SK-N-SH (cell line): ENCODE results near the gene CTBP2. TPM values are rescaled to one million over a fixed set of nuclear protein-coding genes. Genes with fewer than 3 reads are reported as not detected.

Experiments used
- CTCF ChIA-PET: fragments of 300-600, 350-600 bp; formaldehyde crosslinking; extraction: SDS; loops from one replicate; lab custom pipeline; 2021; lab: Yijun Ruan, JAX
- POLR2A ChIA-PET: fragments of 350-600 bp; sonication (Branson Sonifier 250); formaldehyde crosslinking; extraction: SDS; loops from one replicate; lab custom pipeline; 2020; ENCODE audit warnings: antibody characterized with exemption, inconsistent platforms; lab: Yijun Ruan, JAX
- DNase-seq: peaks from one replicate; pipeline ENCODE4 v3.0.0; 2012
- H2AFZ ChIP-seq: fragments of 200-600 bp; sonication (generic); 2 replicates; pipeline ENCODE4 v1.8.1; 2016; ENCODE audit warnings: antibody characterized with exemption, mild to moderate bottlenecking, low read depth
- H3F3A ChIP-seq: fragments of 200-600 bp; sonication (generic); replicated peaks from 2 replicates; pipeline ENCODE3; 2016; ENCODE audit warnings: antibody characterized with exemption, mild to moderate bottlenecking; ENCODE audit not compliant: insufficient read depth
- H3K27ac ChIP-seq, 2 experiments: fragments of 200-500 bp in 1 of 2; fragments of 200-600 bp in 1 of 2; sonication (Bioruptor generic) in 1 of 2; sonication (generic), shearing (Covaris generic) in 1 of 2; 2 replicates each; pipeline versions ENCODE4 v1.5.1 to v1.6.1; 2014 to 2016; ENCODE audit warnings: low read depth in 2 of 2, inconsistent platforms in 1 of 2, low read length in 1 of 2, mild to moderate bottlenecking in 1 of 2, mixed read lengths in 1 of 2
- H3K27me3 ChIP-seq: fragments of 200-600 bp; sonication (generic), shearing (Covaris generic); 2 replicates; pipeline ENCODE4 v1.6.1; 2016; ENCODE audit warnings: mixed run types; ENCODE audit not compliant: insufficient read depth
- H3K36me3 ChIP-seq, 2 experiments: fragments of 200-500 bp in 1 of 2; fragments of 200-600 bp in 1 of 2; sonication (Bioruptor generic) in 1 of 2; sonication (generic) in 1 of 2; replicated peaks in 1 of 2; 2 replicates each; pipeline versions ENCODE3 to v1.5.1; 2014 to 2016; ENCODE audit warnings: low read length in 1 of 2, mild to moderate bottlenecking in 1 of 2; ENCODE audit not compliant: insufficient read depth in 2 of 2, control insufficient read depth in 1 of 2
- H3K4me1 ChIP-seq, 2 experiments: fragments of 200-500 bp in 1 of 2; fragments of 200-600 bp in 1 of 2; sonication (Bioruptor generic) in 1 of 2; sonication (generic), shearing (Covaris generic) in 1 of 2; 2 replicates each; pipeline versions ENCODE4 v1.5.1 to v1.6.1; 2014 to 2016; ENCODE audit warnings: low read depth in 1 of 2, low read length in 1 of 2, mixed run types in 1 of 2; ENCODE audit not compliant: insufficient read depth in 2 of 2, control insufficient read depth in 1 of 2
- H3K4me2 ChIP-seq: fragments of 200-600 bp; sonication (generic), shearing (Covaris generic); 2 replicates; pipeline ENCODE4 v1.6.1; 2017; ENCODE audit warnings: mixed run types
- H3K4me3 ChIP-seq, 2 experiments: fragments of 200-500 bp in 1 of 2; fragments of 200-600 bp in 1 of 2; sonication (Bioruptor generic) in 1 of 2; sonication (generic), shearing (Covaris generic) in 1 of 2; 2 replicates each; pipeline versions ENCODE4 v1.5.1 to v1.8.1; 2014 to 2016; ENCODE audit warnings: low read depth in 2 of 2, inconsistent platforms in 1 of 2, low read length in 1 of 2, mild to moderate bottlenecking in 1 of 2, mixed read lengths in 1 of 2, moderate library complexity in 1 of 2
- H3K79me2 ChIP-seq: fragments of 200-600 bp; sonication (generic); 2 replicates; pipeline ENCODE4 v1.8.1; 2017; ENCODE audit warnings: mild to moderate bottlenecking; ENCODE audit not compliant: insufficient read depth
- H3K9ac ChIP-seq: fragments of 200-600 bp; sonication (generic); 2 replicates; pipeline ENCODE4 v1.6.1; 2017; ENCODE audit warnings: mixed run types
- H3K9me2 ChIP-seq: fragments of 200-600 bp; sonication (generic); 2 replicates; pipeline ENCODE4 v1.6.1; 2017; ENCODE audit warnings: mixed run types
- H3K9me3 ChIP-seq: fragments of 200-600 bp; sonication (generic); 2 replicates; pipeline ENCODE4 v1.6.1; 2017; ENCODE audit warnings: mixed run types, mild to moderate bottlenecking, moderate library complexity
- H4K20me1 ChIP-seq: fragments of 200-600 bp; sonication (generic); 2 replicates; pipeline ENCODE4 v1.6.1; 2017; ENCODE audit warnings: mild to moderate bottlenecking, mixed run types; ENCODE audit not compliant: insufficient read depth
- GABPA ChIP-seq: IDR thresholded peaks from 2 replicates; pipeline ENCODE4 v1.4.0; 2012; ENCODE audit warnings: low read depth, mild to moderate bottlenecking
- GATA2 ChIP-seq: sonication (generic); formaldehyde crosslinking; IDR thresholded peaks from 2 replicates; pipeline ENCODE4 v1.5.0; 2020; ENCODE audit warnings: mild to moderate bottlenecking, missing genetic modification reagents
- MXI1 ChIP-seq: IDR thresholded peaks from 2 replicates; pipeline ENCODE4 v1.6.1; 2012; ENCODE audit warnings: mild to moderate bottlenecking, low read depth, low read length, improper control_type of control experiment
- NFIC ChIP-seq: IDR thresholded peaks from 2 replicates; pipeline ENCODE4 v1.4.0; 2012; ENCODE audit warnings: borderline replicate concordance
- RCOR1 ChIP-seq: fragments of 150-350 bp; IDR thresholded peaks from 2 replicates; pipeline ENCODE4 v1.6.1; 2017; ENCODE audit warnings: antibody characterized with exemption, low read length
- SIN3A ChIP-seq: IDR thresholded peaks from 2 replicates; pipeline ENCODE4 v1.6.1; 2012; ENCODE audit warnings: low read depth, mild to moderate bottlenecking, low read length, moderate library complexity, borderline replicate concordance
- SMC3 ChIP-seq: IDR thresholded peaks from 2 replicates; pipeline ENCODE4 v1.6.1; 2012; ENCODE audit warnings: low read depth, low read length, improper control_type of control experiment
- TAF1 ChIP-seq: IDR thresholded peaks from 2 replicates; pipeline ENCODE4 v1.6.1; 2012; ENCODE audit warnings: low read depth, mild to moderate bottlenecking, low read length, moderate library complexity, borderline replicate concordance
- TCF12 ChIP-seq: IDR thresholded peaks from 2 replicates; pipeline ENCODE4 v1.4.0; 2012
- YY1 ChIP-seq: IDR thresholded peaks from 2 replicates; pipeline ENCODE4 v1.4.0; 2012; ENCODE audit warnings: low read depth, mild to moderate bottlenecking
- WGBS: methylation state at CpG from one replicate; pipeline ENCODE4 v1.1.6; 2017; ENCODE audit warnings: low lambda C conversion rate; 5-methylcytosine and 5-hydroxymethylcytosine counted together
- polyA plus RNA-seq, 3 experiments: library from polyadenylated mRNA; depleted of rRNA; stranded (reverse); fragments of >200 nt; gene quantifications; 2 replicates each; pipeline ENCODE4 v1.2.3, GENCODE V29; 2012
- TF ChIP-seq, protein P1 (sequence below): fragments of 150-350 bp; IDR thresholded peaks from 2 replicates; pipeline ENCODE4 v1.6.1; 2017; ENCODE audit warnings: antibody characterized with exemption, low read length, low read depth, borderline replicate concordance
- TF ChIP-seq, protein P2 (sequence below): IDR thresholded peaks from 2 replicates; pipeline ENCODE4 v1.4.0; 2012; ENCODE audit warnings: low read depth
- TF ChIP-seq, protein P3 (sequence below): fragments of 150-350 bp; IDR thresholded peaks from 2 replicates; pipeline ENCODE4 v1.6.1; 2016; ENCODE audit warnings: mild to moderate bottlenecking, low read depth, low read length

CTBP2 gene
- polyA plus RNA-seq, 1 of the 3 experiments (the other 2 are of a cell fraction) = 69.7 TPM

DNA sequence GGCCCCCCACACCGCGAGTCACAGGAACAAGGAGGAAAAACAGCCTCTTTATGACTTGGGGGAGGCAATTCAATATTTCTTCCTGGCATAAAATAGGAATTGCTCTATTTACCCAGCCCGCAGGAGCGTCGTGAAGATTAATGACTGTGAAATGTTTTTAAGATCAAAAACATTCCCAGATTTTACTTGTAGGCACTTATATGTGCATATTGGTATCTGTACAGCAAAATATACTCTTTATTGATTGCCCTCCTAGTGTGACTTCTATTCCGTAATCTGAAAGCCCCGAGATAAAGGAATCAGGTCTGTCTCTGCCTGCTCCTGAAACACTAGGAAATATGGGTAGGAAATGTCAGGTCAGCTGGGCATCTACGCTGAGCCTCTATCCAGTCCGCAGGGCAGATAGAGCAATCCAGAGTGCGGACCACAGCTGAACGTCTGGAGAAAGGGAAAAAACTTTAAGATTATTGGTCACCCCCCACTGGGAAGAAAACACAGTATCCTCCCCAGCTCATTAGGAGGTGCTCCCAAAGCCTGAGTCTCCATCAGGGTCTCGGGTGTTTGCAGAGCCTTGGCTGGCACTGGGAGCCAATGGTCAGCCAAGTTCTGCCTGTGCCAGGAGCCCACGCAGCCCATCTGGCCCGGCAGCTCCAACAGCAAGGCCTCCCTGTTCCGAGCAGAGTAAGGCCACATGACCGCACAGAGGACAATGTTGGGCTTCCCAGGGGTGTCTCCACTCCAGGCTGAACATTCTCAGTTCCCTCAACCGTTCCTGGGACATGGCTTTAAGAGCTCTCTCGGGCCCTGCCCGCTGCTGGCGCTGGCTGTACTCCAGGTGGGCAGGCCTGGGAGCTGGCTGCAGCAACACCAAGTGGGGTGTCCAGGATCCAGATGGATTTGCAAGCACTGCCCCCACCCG is 7.7 kb downstream of the CTBP2 start:
- Histone ChIP-seq H3F3A (peaks cover 14% of the 10 kb centered on the region), H3K27me3 (no peaks in the 10 kb centered on the region), H3K27ac (peak overlapping the region in 1 of 2 experiments; percentile 43; a peak in 1 of 4 replicates), H3K9ac (no peak overlapping the region), H4K20me1 (peaks cover 99% of the 10 kb centered on the region), H3K36me3 (peaks cover 9 to 27% of the 10 kb centered on the region in 2 experiments), H2AFZ (no peak overlapping the region), H3K4me2 (no peak overlapping the region), H3K79me2 (peaks cover 100% of the 10 kb centered on the region), H3K9me3 (no peaks in the 10 kb centered on the region), H3K4me3 (no peak overlapping the region), H3K4me1 (peaks cover 44 to 60% of the 10 kb centered on the region in 2 experiments), H3K9me2 (no peaks in the 10 kb centered on the region)
- WGBS = 90% methylated on average over 20 of the region's 21 CpGs
- TF ChIP-seq TAF1 (no peak), SMC3 (no peak), MXI1 (no peak), NFIC (no peak), GABPA (no peak), SIN3A (no peak), GATA2 (CRISPR knock-in tag) (no peak), YY1 (no peak), TCF12 (no peak), RCOR1 (no peak)
- TF ChIP-seq, protein P1, sequence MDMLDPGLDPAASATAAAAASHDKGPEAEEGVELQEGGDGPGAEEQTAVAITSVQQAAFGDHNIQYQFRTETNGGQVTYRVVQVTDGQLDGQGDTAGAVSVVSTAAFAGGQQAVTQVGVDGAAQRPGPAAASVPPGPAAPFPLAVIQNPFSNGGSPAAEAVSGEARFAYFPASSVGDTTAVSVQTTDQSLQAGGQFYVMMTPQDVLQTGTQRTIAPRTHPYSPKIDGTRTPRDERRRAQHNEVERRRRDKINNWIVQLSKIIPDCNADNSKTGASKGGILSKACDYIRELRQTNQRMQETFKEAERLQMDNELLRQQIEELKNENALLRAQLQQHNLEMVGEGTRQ = no peak
- TF ChIP-seq, protein P2, sequence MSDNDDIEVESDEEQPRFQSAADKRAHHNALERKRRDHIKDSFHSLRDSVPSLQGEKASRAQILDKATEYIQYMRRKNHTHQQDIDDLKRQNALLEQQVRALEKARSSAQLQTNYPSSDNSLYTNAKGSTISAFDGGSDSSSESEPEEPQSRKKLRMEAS = no peak
- TF ChIP-seq, protein P3, sequence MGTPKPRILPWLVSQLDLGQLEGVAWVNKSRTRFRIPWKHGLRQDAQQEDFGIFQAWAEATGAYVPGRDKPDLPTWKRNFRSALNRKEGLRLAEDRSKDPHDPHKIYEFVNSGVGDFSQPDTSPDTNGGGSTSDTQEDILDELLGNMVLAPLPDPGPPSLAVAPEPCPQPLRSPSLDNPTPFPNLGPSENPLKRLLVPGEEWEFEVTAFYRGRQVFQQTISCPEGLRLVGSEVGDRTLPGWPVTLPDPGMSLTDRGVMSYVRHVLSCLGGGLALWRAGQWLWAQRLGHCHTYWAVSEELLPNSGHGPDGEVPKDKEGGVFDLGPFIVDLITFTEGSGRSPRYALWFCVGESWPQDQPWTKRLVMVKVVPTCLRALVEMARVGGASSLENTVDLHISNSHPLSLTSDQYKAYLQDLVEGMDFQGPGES = no peak
- POLR2A ChIA-PET = no interaction called here
- CTCF ChIA-PET = interaction anchor here (0.9 to 2.1 kb wide), 4 partner anchors 34 to 160 kb away, joined by 3 to 10 read pairs (median 4); no protein-coding TSS in a partner anchor
- DNase-seq = no peak
